ENCODE data around the gene IFIT2. TPM values are rescaled to one million over a fixed set of nuclear protein-coding genes. Genes with fewer than 3 reads are reported as not detected.
A peak's percentile ranks its signal among the peaks of the same experiment; 100 is the strongest.
"Not testable (repeated sequence)": the region's sequence is repeated elsewhere in the genome, so short reads cannot be mapped to it uniquely, and the experiment has no call there.

IFIT2 gene
- total RNA-seq, result 1 to 10 TPM in 3 of 4 donors, under 1 TPM in 1; 0.67 to 2.2 (median 1.9) TPM

DNA sequence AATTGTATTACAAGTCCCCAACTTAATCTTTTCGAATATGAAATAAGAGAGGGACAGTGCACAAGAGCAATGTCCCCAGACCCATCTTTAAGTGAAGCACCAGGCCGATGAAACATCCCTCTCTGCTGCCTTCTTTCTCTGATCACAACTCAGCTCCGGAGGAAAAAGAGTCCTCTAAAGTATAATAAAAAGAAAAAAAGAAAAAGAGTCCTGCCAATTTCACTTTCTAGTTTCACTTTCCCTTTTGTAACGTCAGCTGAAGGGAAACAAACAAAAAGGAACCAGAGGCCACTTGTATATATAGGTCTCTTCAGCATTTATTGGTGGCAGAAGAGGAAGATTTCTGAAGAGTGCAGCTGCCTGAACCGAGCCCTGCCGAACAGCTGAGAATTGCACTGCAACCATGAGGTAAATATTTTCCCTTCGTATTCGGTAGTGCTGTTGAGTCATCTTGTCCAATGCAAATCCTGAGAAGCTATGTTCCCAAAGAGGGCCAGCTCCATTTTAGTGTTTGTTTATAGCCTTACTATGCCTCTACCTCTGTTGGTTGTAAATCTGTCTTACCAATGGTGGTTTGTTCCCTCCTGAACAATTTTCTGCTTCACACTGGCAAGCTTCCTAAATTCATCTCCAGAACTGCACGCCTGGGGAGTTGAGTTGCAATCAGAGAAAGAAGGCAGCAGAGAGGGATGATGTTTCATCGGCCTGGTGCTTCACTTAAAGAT, at the start of gene IFIT2:
Gene IFIT2 (plus strand): TSS at position 326 of the 725 bp plus-strand sequence. CDS start 78 bp downstream, at position 404.
- no peak for DNase-seq (ENCODE audit: low spot score in 2 of 2)
- WGBS, 2 donors, result 0 to 1% methylated on average over 10 of the region's 10 CpGs
- intact Hi-C loops (cut with DNase I; ENCODE audit: low total_unique reads), result no loop called here
- H3K4me3 ChIP-seq (ENCODE audit: low read depth, poor library complexity, severe bottlenecking), result peak within 1 kb of the TSS; percentile 15
- TF ChIP-seq, protein P1, sequence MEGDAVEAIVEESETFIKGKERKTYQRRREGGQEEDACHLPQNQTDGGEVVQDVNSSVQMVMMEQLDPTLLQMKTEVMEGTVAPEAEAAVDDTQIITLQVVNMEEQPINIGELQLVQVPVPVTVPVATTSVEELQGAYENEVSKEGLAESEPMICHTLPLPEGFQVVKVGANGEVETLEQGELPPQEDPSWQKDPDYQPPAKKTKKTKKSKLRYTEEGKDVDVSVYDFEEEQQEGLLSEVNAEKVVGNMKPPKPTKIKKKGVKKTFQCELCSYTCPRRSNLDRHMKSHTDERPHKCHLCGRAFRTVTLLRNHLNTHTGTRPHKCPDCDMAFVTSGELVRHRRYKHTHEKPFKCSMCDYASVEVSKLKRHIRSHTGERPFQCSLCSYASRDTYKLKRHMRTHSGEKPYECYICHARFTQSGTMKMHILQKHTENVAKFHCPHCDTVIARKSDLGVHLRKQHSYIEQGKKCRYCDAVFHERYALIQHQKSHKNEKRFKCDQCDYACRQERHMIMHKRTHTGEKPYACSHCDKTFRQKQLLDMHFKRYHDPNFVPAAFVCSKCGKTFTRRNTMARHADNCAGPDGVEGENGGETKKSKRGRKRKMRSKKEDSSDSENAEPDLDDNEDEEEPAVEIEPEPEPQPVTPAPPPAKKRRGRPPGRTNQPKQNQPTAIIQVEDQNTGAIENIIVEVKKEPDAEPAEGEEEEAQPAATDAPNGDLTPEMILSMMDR (IDR thresholded peaks at IDR 0.05), result no peak
- no peak for TF ChIP-seq POLR2A (IDR thresholded peaks at IDR 0.05)

DNA sequence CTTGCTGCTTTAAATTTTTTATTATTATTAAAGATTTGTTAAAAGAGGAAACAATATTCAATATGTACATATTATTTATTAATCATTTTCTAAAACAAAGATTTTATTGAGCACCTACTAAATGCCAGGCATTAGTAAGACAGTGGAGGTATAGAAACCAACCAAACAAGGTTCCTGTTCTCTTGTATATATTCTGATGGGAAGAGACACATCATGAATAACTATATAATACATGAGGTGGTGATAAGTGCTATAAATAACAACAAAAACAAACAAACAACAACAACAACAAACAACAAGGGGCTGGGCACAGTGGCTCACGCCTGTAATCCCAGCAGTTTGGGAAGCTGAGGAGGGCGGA, 49.6 kb upstream of the IFIT2 start:
- DNase-seq (ENCODE audit: low spot score in 2 of 2), result no peak
- H3K4me3 ChIP-seq (ENCODE audit: low read depth, poor library complexity, severe bottlenecking), result no peak overlapping the region
- WGBS, 2 donors, result 80 to 89% methylated on average over 2 of the region's 2 CpGs
- intact Hi-C loops (cut with DNase I; ENCODE audit: low total_unique reads), result no loop called here
- TF ChIP-seq, protein P1 (IDR thresholded peaks at IDR 0.05), result no peak
- no peak for TF ChIP-seq POLR2A (IDR thresholded peaks at IDR 0.05)

DNA sequence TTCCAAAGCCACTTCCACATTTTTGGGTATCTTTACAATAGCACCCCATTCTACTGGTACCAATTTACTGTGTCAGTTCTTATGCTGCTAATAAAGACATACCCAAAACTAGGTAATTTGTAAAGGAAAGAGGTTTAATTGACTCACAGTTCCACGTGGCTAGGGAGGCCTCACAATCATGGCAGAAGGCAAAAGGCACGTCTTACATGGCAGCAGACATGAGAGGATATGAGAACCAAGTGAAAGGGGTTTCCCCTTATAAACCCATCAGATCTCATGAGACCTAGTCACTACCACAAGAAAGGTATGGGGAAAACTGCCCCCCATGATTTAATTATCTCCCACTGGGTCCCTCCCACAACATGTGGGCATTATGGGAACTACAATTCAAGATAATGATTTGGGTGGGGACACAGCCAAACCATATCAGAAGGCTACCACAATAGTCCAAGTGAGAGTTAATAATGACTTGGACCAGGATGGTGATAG, 46.7 kb upstream of the IFIT2 start:
- DNase-seq (ENCODE audit: low spot score in 2 of 2); H3K4me3 ChIP-seq (ENCODE audit: low read depth, poor library complexity, severe bottlenecking); intact Hi-C loops (cut with DNase I; ENCODE audit: low total_unique reads): not testable (repeated sequence)
- 79 to 86% methylated on average over 2 of the region's 2 CpGs for WGBS, 2 donors

GRCh38 chr10:89255793-89256192, 46.1 kb upstream of the IFIT2 start:
- no peak overlapping the region for H3K4me3 ChIP-seq (ENCODE audit: low read depth, poor library complexity, severe bottlenecking)
- no peak for DNase-seq (ENCODE audit: low spot score in 2 of 2)
- no peak for TF ChIP-seq POLR2A (IDR thresholded peaks at IDR 0.05)
- TF ChIP-seq, protein P1 (IDR thresholded peaks at IDR 0.05), result no peak
- intact Hi-C loops (cut with DNase I; ENCODE audit: low total_unique reads), result no loop called here

DNA sequence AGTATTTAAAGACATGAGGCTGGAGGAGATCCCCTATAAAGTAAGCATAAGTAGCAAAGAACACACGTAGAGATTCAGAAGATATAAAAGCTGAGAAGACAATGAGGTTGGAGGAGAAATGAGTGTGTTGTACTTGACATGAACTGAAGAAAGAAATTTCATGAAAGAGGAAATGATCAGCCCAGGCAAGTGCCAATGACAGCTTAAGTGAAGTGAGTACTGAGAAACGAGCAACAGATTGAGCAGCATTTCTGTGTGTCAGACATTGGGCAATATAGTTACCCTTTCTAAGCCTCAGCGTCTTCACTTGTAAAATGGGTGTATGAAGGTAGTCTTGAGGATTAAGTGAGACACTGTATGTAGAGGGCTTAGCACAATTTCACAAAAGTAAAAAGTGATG, 45.5 kb upstream of the IFIT2 start:
- 69 to 72% methylated on average over 3 of the region's 3 CpGs for WGBS, 2 donors

DNA sequence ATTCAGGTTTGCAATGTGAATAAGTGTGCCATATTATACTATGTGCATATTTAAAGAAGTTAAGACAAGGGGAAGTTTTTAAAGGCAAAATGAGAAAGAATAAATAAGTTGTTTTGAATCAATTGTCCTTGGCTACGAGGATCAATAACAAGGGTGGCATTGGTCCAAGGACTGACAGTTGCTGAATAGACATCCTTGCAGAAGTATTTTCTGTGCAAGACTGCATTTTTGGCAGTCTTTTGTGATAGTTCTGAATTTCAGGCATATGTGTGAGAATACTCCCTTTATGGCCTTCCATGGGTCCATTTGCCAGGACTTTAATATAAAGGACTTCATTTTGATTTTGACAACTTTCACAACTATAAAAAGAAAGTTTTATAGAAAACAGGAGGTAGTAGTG, 44.9 kb upstream of the IFIT2 start:
- H3K4me3 ChIP-seq (ENCODE audit: low read depth, poor library complexity, severe bottlenecking), result no peak overlapping the region
- DNase-seq (ENCODE audit: low spot score in 2 of 2), result no peak
- TF ChIP-seq, protein P1 (IDR thresholded peaks at IDR 0.05), result no peak
- no peak for TF ChIP-seq POLR2A (IDR thresholded peaks at IDR 0.05)
- WGBS, 2 donors, result 71 to 86% methylated on average over 1 of the region's 1 CpG
- intact Hi-C loops (cut with DNase I; ENCODE audit: low total_unique reads), result no loop called here

More for the DNA sequence above, 45.5 kb upstream of the IFIT2 start:
- H3K4me3 ChIP-seq (ENCODE audit: low read depth, poor library complexity, severe bottlenecking), result no peak overlapping the region
- TF ChIP-seq, protein P1 (IDR thresholded peaks at IDR 0.05), result no peak
- TF ChIP-seq POLR2A (IDR thresholded peaks at IDR 0.05), result no peak
- DNase-seq (ENCODE audit: low spot score in 2 of 2), result no peak
- intact Hi-C loops (cut with DNase I; ENCODE audit: low total_unique reads), result no loop called here
